ENCODE results near the gene OR1F1. TPM values are rescaled to one million over a fixed set of nuclear protein-coding genes. Genes with fewer than 3 reads are reported as not detected.

Gene OR1F1
- total RNA-seq, 1 experiment from 2014 or later = not detected

DNA sequence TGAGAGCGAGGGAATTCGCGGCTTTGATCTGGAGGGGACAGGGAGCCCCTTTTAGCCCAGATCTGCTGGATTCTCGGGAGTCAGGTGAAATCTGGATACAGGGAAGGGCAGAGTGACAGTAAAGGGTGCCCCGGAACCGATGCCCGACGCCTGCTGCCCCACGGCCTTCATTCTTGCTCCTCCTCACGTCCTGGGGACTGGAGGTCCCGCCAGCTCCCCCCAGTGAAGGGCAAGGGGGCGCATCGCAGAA is 596 bp downstream of the OR1F1 start:
- Histone ChIP-seq H3K4me1 (no peaks in the 10 kb centered on the region), H3K36me3 (ENCODE audit: control insufficient read depth, insufficient read depth, low read length) (no peaks in the 10 kb centered on the region), H3K9me3 (no peaks in the 10 kb centered on the region), H3K27me3 (replicated peaks; ENCODE audit: control insufficient read depth, insufficient read depth, low read length) (no peaks in the 10 kb centered on the region; the same call in 1 of the 2 replicates), H3K4me3 (ENCODE audit: low read depth, low read length) (peak overlapping the region; percentile 25)
- TF ChIP-seq, protein P1, sequence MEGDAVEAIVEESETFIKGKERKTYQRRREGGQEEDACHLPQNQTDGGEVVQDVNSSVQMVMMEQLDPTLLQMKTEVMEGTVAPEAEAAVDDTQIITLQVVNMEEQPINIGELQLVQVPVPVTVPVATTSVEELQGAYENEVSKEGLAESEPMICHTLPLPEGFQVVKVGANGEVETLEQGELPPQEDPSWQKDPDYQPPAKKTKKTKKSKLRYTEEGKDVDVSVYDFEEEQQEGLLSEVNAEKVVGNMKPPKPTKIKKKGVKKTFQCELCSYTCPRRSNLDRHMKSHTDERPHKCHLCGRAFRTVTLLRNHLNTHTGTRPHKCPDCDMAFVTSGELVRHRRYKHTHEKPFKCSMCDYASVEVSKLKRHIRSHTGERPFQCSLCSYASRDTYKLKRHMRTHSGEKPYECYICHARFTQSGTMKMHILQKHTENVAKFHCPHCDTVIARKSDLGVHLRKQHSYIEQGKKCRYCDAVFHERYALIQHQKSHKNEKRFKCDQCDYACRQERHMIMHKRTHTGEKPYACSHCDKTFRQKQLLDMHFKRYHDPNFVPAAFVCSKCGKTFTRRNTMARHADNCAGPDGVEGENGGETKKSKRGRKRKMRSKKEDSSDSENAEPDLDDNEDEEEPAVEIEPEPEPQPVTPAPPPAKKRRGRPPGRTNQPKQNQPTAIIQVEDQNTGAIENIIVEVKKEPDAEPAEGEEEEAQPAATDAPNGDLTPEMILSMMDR (IDR thresholded peaks at IDR 0.05; ENCODE audit: insufficient read depth in 1 of 2, low read depth in 1 of 2, low read length in 1 of 2, severe bottlenecking in 1 of 2, unreplicated experiment in 1 of 2) = no peak
- H3K4me3 Mint-ChIP-seq (ENCODE audit: unreplicated experiment) = peak overlapping the region; percentile 62
- peaks cover 30% of the 10 kb centered on the region for H3K36me3 Mint-ChIP-seq (ENCODE audit: insufficient read depth, unreplicated experiment)
- DNase-seq = no peak
- H3K9me3 Mint-ChIP-seq (ENCODE audit: unreplicated experiment) = peaks cover 9% of the 10 kb centered on the region
- ChIA-PET CTCF (no interaction called here), POLR2A (no interaction called here)
- intact Hi-C loops (cut with micrococcal nuclease; ENCODE audit: unreplicated experiment) = no loop called here
- no peaks in the 10 kb centered on the region for H3K27me3 Mint-ChIP-seq (ENCODE audit: insufficient read depth, unreplicated experiment)
- no peaks in the 10 kb centered on the region for H3K4me1 Mint-ChIP-seq (ENCODE audit: low read depth, unreplicated experiment)
- H3K27ac Mint-ChIP-seq (ENCODE audit: unreplicated experiment) = no peak overlapping the region
- no TSS peak for BruUV-seq (replicated peaks)

DNA sequence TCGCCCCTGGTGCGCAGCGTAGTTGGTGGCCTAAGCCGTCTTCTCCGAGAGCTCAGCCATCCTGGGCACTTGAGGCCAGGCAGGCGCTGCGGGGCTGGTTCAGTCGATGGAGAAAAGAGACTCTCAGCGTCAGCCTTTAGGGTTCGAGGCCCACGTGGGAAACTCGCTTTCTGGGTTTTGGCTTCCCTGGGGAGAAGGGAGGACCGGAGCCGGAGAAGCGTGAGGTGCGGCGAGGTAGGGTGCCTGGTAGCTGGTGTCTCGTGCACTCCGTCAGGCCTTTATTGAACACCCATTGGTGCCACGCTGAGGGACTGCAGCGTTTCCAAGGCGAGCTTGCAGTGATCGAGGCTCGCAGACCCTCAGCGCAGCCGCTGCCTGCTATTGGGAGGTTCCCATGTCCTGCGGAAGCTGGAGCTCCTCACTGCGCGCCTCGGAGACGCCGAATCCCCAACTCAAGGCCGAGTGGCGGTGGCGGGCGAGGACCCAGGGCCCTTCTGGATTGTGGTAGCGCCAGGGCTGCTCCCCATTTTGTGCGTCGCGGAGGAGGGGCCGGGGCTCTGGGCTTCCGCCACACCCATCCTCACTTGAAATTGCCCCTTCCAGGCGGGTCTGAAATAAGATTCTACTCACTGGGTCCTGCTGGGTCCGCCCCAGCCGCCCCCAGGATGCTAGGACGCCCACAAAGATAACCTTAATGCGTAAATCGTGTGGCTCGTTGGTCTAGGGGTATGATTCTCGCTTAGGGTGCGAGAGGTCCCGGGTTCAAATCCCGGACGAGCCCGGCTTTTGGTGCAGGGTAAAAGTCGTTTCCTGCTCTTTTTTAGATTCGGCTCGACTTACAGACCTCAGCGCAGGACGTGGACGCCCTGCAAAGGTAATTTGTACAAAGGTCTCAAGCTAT is 1.2 kb downstream of the OR1F1 start:
- TF ChIP-seq, protein P1 (IDR thresholded peaks at IDR 0.05; ENCODE audit: insufficient read depth in 1 of 2, low read depth in 1 of 2, low read length in 1 of 2, severe bottlenecking in 1 of 2, unreplicated experiment in 1 of 2) = no peak
- H3K36me3 Mint-ChIP-seq (ENCODE audit: insufficient read depth, unreplicated experiment) = peaks cover 25% of the 10 kb centered on the region
- POLR2A ChIA-PET = no interaction called here

DNA sequence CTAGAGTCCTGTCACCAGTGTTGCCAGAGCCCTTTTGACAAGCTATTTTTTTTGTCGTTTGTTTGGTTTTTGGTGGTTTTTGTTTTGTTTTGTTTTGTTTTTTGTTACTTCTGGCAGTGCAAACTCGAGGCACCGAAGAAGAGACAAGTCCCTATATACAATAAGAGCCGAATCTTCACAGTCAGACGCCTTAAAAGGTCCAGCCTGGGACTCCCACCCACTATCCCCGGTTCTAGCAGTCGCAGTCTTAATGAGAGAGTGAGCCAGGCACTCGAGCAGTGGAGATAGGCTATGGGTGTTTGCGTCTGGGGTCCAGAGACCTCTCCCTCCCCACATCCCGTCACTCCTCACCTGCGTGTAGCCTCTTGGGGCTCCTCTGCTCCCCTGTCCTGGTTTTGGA is 1.9 kb downstream of the OR1F1 start:
- Mint-ChIP-seq H3K4me1 (ENCODE audit: low read depth, unreplicated experiment) (no peaks in the 10 kb centered on the region), H3K9me3 (ENCODE audit: unreplicated experiment) (no peaks in the 10 kb centered on the region), H3K36me3 (ENCODE audit: insufficient read depth, unreplicated experiment) (peaks cover 22% of the 10 kb centered on the region), H3K27ac (ENCODE audit: unreplicated experiment) (no peak overlapping the region), H3K4me3 (ENCODE audit: unreplicated experiment) (no peak overlapping the region), H3K27me3 (ENCODE audit: insufficient read depth, unreplicated experiment) (peaks cover 3% of the 10 kb centered on the region)
- DNase-seq = no peak
- Histone ChIP-seq H3K27me3 (replicated peaks; ENCODE audit: control insufficient read depth, insufficient read depth, low read length) (no peaks in the 10 kb centered on the region; the same call in 1 of the 2 replicates), H3K4me1 (no peaks in the 10 kb centered on the region), H3K36me3 (ENCODE audit: control insufficient read depth, insufficient read depth, low read length) (no peaks in the 10 kb centered on the region), H3K9me3 (no peaks in the 10 kb centered on the region), H3K4me3 (ENCODE audit: low read depth, low read length) (no peak overlapping the region)
- intact Hi-C loops (cut with micrococcal nuclease; ENCODE audit: unreplicated experiment) = no loop called here
- POLR2A ChIA-PET = no interaction called here
- CTCF ChIA-PET = no interaction called here
- BruUV-seq (replicated peaks) = no TSS peak
- TF ChIP-seq, protein P1 (IDR thresholded peaks at IDR 0.05; ENCODE audit: insufficient read depth in 1 of 2, low read depth in 1 of 2, low read length in 1 of 2, severe bottlenecking in 1 of 2, unreplicated experiment in 1 of 2) = no peak

More for the DNA sequence above, 1.2 kb downstream of the OR1F1 start:
- Histone ChIP-seq H3K4me3 (ENCODE audit: low read depth, low read length) (no peak overlapping the region), H3K9me3 (no peaks in the 10 kb centered on the region), H3K36me3 (ENCODE audit: control insufficient read depth, insufficient read depth, low read length) (no peaks in the 10 kb centered on the region), H3K27me3 (replicated peaks; ENCODE audit: control insufficient read depth, insufficient read depth, low read length) (no peaks in the 10 kb centered on the region; the same call in 1 of the 2 replicates), H3K4me1 (no peaks in the 10 kb centered on the region)
- Mint-ChIP-seq H3K4me3 (ENCODE audit: unreplicated experiment) (no peak overlapping the region), H3K9me3 (ENCODE audit: unreplicated experiment) (peaks cover 4% of the 10 kb centered on the region), H3K27me3 (ENCODE audit: insufficient read depth, unreplicated experiment) (no peaks in the 10 kb centered on the region), H3K27ac (ENCODE audit: unreplicated experiment) (no peak overlapping the region), H3K4me1 (ENCODE audit: low read depth, unreplicated experiment) (no peaks in the 10 kb centered on the region)
- intact Hi-C loops (cut with micrococcal nuclease; ENCODE audit: unreplicated experiment) = no loop called here
- no peak for DNase-seq
- BruUV-seq (replicated peaks) = no TSS peak
- CTCF ChIA-PET = no interaction called here

Data from Caco-2 (cell line).